Sigmoid colon (tissue), 7 donors: ENCODE measurements around the gene IKZF4. TPM values are rescaled to one million over a fixed set of nuclear protein-coding genes. Genes with fewer than 3 reads are reported as not detected.

Source experiments
- DNase-seq: peaks from one replicate; pipeline ENCODE4 v3.0.0-alpha.2; 2019
- H3K27ac ChIP-seq, 4 donors: fragments of 200-600 bp; sonication (generic); one replicate each; pipeline ENCODE4 v1.5.1; 2016 to 2019; ENCODE audit warnings: mild to moderate bottlenecking in 1 of 4
- H3K27me3 ChIP-seq, 3 donors: fragments of 200-600 bp; sonication (generic); one replicate each; pipeline ENCODE4 v1.5.1; 2019; ENCODE audit warnings: mild to moderate bottlenecking in 1 of 3
- H3K36me3 ChIP-seq, 4 donors: fragments of 200-600 bp; sonication (generic); one replicate each; pipeline ENCODE4 v1.5.1; 2016 to 2019
- H3K4me1 ChIP-seq, 4 donors: fragments of 200-600 bp; sonication (generic); one replicate each; pipeline ENCODE4 v1.5.1; 2017 to 2019
- H3K4me3 ChIP-seq, 4 donors: fragments of 200-600 bp; sonication (generic); one replicate each; pipeline ENCODE4 v1.5.1; 2017 to 2019; ENCODE audit warnings: mild to moderate bottlenecking in 2 of 4, moderate library complexity in 1 of 4
- H3K9me3 ChIP-seq, 4 donors: fragments of 200-600 bp in 3 of 4; sonication (generic) in 3 of 4; one replicate each; pipeline versions ENCODE4 v1.5.1 to v1.6.1; 2013 to 2019
- EP300 ChIP-seq, 4 donors: sonication (generic); formaldehyde crosslinking; IDR thresholded peaks; one replicate each; pipeline ENCODE4 v1.6.1; 2017; ENCODE audit warnings: antibody characterized with exemption in 4 of 4
- POLR2A ChIP-seq, 2 donors: fragments of 450-650 bp; IDR thresholded peaks; one replicate each; pipeline ENCODE4 v1.6.1; 2016; ENCODE audit warnings: antibody characterized with exemption in 2 of 2, mild to moderate bottlenecking in 2 of 2, moderate library complexity in 2 of 2
- POLR2AphosphoS5 ChIP-seq, 4 donors: sonication (generic); formaldehyde crosslinking; IDR thresholded peaks; one replicate each; pipeline ENCODE4 v1.6.1; 2017; ENCODE audit warnings: antibody characterized with exemption in 4 of 4
- WGBS, 2 donors: extraction: QIAGEN DNeasy Blood & Tissue Kit; methylation state at CpG; one replicate each; pipeline ENCODE4 v1.1.7; 2013; 5-methylcytosine and 5-hydroxymethylcytosine counted together
- intact Hi-C: fragments of 100-400 bp; cut with DNase I; formaldehyde crosslinking; loops from one replicate; pipeline ENCODE4 v1.15.1; 2023
- polyA plus RNA-seq, 3 donors: library from polyadenylated mRNA; stranded (reverse); fragments of 200-250 nt; gene quantifications; one replicate each; pipeline ENCODE4 v1.2.3, GENCODE V29; 2013
- total RNA-seq, 4 donors: library from RNA; depleted of rRNA; stranded (reverse); fragments of >200 nt; gene quantifications; one replicate each; pipeline ENCODE4 v1.1.0, GENCODE V29; 2016
- TF ChIP-seq, protein P1 (sequence below), 4 experiments: fragments of 450-650 bp in 3 of 4; fragments of 200-600 bp in 1 of 4; IDR thresholded peaks; one replicate each; pipeline ENCODE4 v1.5.1; 2016 to 2019; ENCODE audit warnings: antibody characterized with exemption in 4 of 4, mild to moderate bottlenecking in 3 of 4, moderate library complexity in 2 of 4
- donor health status: healthy with polysubstance abuse.
- donor health status: Bipolar disorder and iron deficiency.
- donor health status: healthy.

The IKZF4 gene
- total and polyA plus RNA-seq, 7 donors = 0.92 to 23.8 (median 2.4) TPM

DNA sequence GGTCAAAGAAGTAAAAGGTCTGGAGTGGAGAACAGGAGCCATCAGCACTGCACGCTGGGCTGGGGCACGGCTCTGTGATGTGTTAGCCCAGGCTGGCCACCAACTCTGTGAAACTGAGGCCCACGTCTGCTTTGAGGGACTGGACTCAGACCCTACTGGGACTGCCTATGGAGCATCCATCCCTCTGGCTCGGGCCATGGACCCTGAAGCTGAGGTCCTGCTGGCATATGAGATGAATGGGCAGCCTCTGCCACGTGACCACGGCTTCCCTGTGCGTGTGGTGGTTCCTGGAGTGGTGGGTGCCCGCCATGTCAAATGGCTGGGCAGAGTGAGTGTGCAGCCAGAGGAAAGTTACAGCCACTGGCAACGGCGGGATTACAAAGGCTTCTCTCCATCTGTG lies 16.6 kb upstream of the IKZF4 start:
- Histone ChIP-seq H3K4me1 (peaks cover 0 to 16% (median 11%) of the 10 kb centered on the region in 4 donors), H3K27ac (no peak overlapping the region), H3K27me3 (no peaks in the 10 kb centered on the region), H3K4me3 (no peak overlapping the region), H3K9me3 (no peaks in the 10 kb centered on the region), H3K36me3 (peaks cover 0 to 51% (median 7%) of the 10 kb centered on the region in 4 donors)
- TF ChIP-seq EP300 (IDR thresholded peaks at IDR 0.05) (no peak), POLR2AphosphoS5 (IDR thresholded peaks at IDR 0.05) (no peak), POLR2A (IDR thresholded peaks at IDR 0.05) (no peak)
- TF ChIP-seq, protein P1, sequence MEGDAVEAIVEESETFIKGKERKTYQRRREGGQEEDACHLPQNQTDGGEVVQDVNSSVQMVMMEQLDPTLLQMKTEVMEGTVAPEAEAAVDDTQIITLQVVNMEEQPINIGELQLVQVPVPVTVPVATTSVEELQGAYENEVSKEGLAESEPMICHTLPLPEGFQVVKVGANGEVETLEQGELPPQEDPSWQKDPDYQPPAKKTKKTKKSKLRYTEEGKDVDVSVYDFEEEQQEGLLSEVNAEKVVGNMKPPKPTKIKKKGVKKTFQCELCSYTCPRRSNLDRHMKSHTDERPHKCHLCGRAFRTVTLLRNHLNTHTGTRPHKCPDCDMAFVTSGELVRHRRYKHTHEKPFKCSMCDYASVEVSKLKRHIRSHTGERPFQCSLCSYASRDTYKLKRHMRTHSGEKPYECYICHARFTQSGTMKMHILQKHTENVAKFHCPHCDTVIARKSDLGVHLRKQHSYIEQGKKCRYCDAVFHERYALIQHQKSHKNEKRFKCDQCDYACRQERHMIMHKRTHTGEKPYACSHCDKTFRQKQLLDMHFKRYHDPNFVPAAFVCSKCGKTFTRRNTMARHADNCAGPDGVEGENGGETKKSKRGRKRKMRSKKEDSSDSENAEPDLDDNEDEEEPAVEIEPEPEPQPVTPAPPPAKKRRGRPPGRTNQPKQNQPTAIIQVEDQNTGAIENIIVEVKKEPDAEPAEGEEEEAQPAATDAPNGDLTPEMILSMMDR (IDR thresholded peaks at IDR 0.05) = no peak
- no peak for DNase-seq
- WGBS, 2 donors = 93 to 96% methylated on average over 10 of the region's 10 CpGs
- intact Hi-C loops = no loop called here

DNA sequence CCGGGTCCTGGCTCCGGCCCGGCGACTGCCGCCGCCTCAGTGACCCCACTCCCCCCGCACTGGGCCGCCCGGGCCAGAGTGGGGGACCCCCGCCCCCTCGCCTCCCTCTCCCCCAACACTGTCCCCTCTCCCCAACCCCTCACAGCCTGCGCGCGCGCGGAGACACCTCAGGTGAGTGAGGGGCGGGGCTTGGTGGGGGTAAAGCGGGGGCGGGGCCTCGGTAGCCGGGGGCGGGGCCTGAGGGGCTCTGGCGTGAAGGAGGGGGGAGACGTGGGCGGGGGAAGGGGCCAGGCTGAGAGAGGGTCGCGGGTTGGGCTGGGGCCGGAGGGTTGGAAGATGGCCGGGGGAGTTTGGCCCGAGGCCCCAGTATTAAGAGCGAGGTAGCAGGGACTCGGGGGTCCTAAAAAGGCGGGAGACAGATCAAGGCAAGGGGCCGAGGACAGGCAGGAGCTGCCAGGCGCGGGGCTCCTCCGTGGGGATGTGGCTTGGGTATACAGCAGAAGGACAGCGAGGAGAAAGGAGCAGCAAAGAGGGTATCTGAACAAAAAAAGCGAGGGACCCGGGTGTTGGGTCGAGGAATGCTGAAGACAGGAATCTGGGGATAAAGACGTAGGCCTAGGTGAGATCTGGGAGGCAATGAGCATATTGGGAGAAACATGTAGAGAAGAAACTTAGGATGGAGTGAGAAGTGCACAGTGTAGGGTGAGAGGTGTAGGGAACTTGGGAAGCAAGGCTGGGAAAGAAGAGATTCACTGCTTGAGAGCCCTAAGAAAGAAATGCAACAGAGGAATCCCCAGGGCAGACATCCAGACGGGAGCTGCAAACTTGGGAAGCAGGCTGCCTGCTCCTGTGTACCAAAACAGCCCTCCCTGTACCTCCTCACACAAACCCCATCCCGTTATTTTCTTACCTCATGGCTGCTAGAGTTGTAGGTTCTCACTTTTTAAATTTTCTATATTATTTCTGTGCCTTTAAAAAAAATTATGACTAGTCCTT lies 13.0 kb upstream of the IKZF4 start:
- peak overlapping the region; percentile 93 to 99 (median 96) for H3K4me3 ChIP-seq
- whole genome bisulfite sequencing, 2 donors = 3% methylated on average over 44 of the region's 44 CpGs

DNA sequence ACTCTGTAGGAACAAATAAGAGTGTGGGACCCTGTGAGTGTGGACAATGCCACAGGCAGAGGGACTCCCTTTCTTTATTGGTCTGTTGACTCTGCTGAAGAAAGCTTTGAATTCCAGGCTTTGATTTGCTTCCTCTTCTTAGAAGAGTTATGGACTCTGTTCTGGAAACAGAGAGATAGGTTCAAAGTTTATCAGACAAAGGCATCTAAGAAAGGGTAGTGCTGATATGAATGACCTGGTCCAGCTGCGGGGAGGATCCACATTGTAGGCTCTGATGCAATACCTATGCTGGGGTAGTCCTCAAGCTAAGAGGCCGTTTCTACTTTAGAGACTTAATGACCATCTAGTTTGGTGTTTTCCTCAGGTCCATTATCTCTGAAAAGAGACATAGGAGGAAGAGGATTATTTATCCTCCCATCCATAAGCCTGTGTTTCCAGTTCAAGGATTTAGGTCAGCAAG lies 10.7 kb upstream of the IKZF4 start:
- TF ChIP-seq POLR2A (IDR thresholded peaks at IDR 0.05) (no peak), EP300 (IDR thresholded peaks at IDR 0.05) (no peak), POLR2AphosphoS5 (IDR thresholded peaks at IDR 0.05) (no peak)
- TF ChIP-seq, protein P1 (IDR thresholded peaks at IDR 0.05) = no peak
- Histone ChIP-seq H3K27me3 (no peaks in the 10 kb centered on the region), H3K4me1 (peaks cover 0 to 16% (median 11%) of the 10 kb centered on the region in 4 donors), H3K9me3 (no peaks in the 10 kb centered on the region), H3K36me3 (no peaks in the 10 kb centered on the region), H3K4me3 (no peak overlapping the region), H3K27ac (no peak overlapping the region)
- WGBS, 2 donors = 17 to 54% methylated on average over 2 of the region's 2 CpGs
- intact Hi-C loops = no loop called here
- DNase-seq = no peak

More for the DNA sequence above, 13.0 kb upstream of the IKZF4 start:
- H3K9me3 ChIP-seq = no peaks in the 10 kb centered on the region
- peaks cover 0 to 17% (median 7%) of the 10 kb centered on the region in 4 donors for H3K36me3 ChIP-seq
- peak; percentile 77 for DNase-seq
- H3K4me1 ChIP-seq = peaks cover 0 to 16% (median 11%) of the 10 kb centered on the region in 4 donors
- intact Hi-C loops = no loop called here
- H3K27ac ChIP-seq = peak overlapping the region; percentile 96 to 97 (median 96)
- TF ChIP-seq, protein P1 (IDR thresholded peaks at IDR 0.05) = no peak
- peak in 1 of 4 donors; percentile 7 for TF ChIP-seq POLR2AphosphoS5 (IDR thresholded peaks at IDR 0.05)
- H3K27me3 ChIP-seq = no peaks in the 10 kb centered on the region

DNA sequence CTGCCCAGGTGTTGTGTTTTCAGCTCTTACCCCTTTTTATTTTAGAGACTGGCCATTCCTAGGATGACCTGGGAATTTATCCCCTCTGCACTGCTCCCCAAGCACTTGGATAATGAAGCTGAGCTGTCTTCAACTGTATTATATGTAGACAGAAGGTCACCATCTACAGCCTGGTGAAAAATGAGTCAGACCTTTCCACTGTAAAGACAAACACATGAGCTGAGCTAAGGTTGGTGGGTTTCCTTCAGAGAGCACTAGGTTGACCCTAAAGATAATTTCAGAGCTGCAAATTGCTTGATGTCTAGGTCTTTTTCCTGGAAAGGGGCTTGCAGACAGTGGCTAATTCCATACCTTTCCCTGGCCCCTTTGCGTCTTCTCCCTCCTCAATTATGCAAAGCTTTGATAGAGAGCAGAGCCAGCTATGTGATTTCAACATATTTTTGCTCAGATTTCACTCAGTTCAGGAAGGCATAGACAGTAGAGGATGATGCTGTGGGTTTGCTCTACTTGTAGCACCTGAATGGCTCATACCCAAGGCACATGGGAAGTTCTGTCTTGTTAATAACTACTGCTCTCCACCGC lies 9.2 kb upstream of the IKZF4 start:
- Histone ChIP-seq H3K4me3 (no peak overlapping the region), H3K4me1 (peaks cover 0 to 16% (median 11%) of the 10 kb centered on the region in 4 donors), H3K27ac (no peak overlapping the region), H3K9me3 (no peaks in the 10 kb centered on the region), H3K36me3 (no peaks in the 10 kb centered on the region), H3K27me3 (no peaks in the 10 kb centered on the region)
- DNase-seq = no peak
- 96 to 97% methylated on average over 2 of the region's 2 CpGs for WGBS, 2 donors
- intact Hi-C loops = no loop called here
- TF ChIP-seq EP300 (IDR thresholded peaks at IDR 0.05) (no peak), POLR2AphosphoS5 (IDR thresholded peaks at IDR 0.05) (no peak), POLR2A (IDR thresholded peaks at IDR 0.05) (no peak)
- TF ChIP-seq, protein P1 (IDR thresholded peaks at IDR 0.05) = no peak
